CD1c-positive myeloid dendritic cell (primary cell): ENCODE data around the gene GNRHR.
A peak's percentile ranks its signal among the peaks of the same experiment; 100 is the strongest.
"Not testable (repeated sequence)": the region's sequence is repeated elsewhere in the genome, so short reads cannot be mapped to it uniquely, and the experiment has no call there.

Source experiments
- DNase-seq: peaks from one replicate; pipeline ENCODE4 v3.0.0-alpha.2; 2016; ENCODE audit errors: extremely low spot score

Gene GNRHR

DNA sequence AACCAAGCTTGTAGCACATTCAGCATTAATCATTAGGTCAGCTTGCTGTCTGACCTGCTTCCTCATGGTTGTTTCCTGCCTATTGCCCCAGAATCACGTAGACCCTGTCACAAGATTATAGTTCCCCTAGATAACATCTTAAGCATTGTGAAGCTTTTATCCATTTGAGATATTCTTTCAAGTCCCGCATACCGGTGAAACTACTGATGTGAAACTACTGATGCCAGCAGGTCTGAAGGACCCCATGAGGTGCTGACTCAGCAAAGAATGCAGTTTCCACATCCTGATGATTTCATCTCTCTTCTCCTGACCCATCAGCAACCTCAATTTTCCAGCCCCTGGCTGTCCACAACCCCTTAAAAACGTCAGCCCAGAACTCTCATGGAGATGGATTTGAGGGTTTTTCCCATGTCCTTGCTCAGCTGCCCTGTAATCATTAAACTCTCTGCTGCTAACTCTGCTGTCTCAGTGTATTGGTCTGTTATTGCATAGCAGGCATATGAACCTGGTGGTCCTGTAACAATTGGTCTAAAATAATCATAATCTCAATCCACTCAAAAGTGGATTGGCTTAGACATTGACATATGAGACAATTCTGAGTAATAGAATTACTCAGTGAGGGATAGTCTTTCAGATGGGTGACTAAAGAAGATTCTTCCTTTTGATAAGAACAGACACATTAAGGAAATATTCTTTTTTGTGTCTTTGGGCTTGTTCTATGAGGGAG, 26.9 kb downstream of the GNRHR start:
- peak; percentile 9 for DNase-seq

DNA sequence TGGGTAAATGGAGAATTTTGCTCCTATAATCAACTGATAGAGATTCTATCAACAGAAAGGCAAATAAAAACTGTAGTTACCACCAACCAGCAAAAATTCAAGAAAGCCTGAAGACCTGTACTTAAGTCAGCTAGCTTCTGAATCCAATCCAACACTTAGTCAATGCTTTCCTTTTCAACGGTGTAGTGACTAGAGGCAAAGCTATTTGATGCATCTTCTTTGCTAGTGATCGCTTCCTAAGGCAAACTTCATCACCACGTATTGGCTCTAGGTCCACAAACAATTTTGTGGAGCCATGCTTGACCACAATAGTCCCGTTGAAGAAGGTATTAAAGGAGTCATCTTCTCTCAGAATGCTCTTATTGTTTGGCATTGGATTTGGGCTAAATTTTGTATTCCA, 28.2 kb downstream of the GNRHR start:
- DNase-seq, result no peak

DNA sequence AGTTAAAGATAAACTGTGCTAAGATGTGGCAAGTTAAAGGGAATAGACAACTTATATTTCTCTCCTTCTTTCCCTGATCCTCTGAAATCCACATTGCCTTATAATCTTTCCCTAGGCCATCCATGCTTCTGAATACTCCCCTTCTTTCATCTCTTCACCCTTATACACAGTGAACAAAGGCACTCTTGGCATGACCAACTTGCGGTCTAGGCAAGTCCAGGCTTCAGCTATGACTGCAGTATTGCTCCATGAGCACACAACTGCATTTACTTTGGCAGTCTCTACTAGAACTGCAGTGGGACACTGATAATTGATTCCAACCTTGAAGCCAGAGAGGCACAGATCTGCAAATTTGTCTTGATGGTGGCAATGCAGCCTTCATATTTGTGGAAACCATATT, 29.1 kb downstream of the GNRHR start:
- no peak for DNase-seq

DNA sequence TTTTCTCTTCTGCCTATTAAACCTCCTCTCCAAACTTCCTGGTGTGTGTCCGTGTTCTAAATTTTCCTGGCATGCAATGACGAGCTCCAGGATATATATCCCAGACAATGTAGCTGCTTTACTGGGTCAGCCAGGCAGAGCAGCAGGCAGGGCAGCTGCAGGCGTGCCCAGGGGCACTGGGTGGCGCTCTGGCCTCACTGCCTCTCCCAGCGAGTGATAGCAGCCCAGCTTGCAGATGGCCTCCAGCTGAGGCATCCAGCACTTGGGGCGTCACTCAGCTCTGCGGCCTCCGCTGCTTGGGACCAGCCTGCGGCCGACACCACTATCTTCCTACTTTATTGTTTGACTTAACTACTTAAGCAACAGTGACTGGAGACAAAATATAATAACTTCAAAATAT, 30.2 kb downstream of the GNRHR start:
- no peak for DNase-seq

DNA sequence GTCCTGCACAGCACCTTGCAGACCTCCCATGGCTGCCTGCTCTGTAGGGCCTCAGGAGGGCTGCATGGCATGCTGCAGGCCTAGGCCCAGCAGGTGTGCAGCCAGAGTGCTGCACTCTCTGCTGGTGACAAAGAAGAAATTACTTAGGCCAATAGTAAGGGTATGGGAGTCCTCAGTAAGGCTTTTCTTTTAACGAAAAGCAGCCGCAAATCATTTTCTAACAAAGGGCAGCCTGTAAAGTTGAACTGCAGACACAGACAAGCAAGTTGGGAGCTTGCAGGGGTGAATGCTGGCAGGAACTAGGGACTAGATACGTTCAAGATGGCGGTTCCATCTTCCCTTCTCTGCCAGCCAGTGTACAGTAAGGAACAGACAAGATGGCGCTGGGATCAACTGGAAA, 30.8 kb downstream of the GNRHR start:
- no peak for DNase-seq

DNA sequence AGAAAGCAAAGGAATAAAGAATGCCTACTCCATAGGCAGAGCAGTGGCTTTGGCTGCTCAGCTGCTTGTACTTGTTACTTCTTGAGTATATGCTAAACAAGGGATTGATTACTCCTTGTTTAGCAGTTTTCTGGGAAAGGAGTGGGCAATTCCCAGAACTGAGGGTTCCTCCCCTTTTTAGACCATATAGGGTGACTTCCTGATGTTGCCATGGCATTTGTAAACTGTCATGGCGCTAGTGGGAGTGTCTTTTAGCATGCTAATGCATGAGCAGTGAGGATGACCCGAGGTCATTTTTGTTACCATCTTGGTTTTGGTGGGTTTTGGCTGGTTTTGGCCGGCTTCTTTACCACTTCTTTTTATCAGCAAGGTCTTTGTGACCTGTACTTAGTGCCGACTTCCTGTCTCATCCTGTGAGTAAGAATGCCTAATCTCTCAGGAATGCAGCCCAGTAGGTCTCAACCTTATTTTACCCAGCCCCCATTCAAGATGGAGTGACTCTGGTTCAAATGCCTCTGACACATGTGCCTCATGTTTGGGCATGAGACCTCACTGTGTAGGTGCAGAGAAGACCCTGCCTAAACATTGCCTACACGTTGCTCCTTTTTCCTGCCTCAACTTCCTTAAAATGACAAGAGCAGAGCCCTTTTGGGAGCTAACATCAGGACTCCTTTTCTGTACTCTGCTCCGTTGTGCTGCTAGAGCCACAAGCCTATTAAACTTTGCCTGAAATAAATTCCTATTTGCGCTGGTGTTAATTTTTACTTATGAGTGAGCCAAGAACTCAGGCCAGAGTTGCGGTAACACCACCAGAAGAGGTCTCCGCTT, 32.2 kb downstream of the GNRHR start:
- DNase-seq, result no peak

DNA sequence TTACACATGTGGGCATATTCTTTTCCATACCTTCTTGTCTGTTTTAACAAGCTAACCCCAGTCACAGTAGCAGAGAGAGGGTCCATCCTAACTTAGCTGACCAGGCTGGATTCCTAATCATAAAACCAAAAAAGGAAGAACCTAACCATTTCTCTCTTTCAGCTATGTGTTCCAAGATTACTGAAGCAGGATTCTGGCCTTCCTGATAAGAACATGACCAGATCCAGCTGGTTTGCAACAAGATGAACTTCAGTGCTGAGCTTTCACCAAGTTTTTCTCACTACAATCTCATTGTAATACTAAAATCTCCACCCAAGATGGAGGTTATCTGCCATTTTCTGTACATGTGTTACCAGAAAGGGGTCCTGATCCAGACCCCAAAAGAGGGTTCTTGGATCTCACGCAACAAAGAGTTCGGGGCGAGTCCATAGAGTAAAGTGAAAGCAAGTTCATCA, 32.8 kb downstream of the GNRHR start:
- no peak for DNase-seq

DNA sequence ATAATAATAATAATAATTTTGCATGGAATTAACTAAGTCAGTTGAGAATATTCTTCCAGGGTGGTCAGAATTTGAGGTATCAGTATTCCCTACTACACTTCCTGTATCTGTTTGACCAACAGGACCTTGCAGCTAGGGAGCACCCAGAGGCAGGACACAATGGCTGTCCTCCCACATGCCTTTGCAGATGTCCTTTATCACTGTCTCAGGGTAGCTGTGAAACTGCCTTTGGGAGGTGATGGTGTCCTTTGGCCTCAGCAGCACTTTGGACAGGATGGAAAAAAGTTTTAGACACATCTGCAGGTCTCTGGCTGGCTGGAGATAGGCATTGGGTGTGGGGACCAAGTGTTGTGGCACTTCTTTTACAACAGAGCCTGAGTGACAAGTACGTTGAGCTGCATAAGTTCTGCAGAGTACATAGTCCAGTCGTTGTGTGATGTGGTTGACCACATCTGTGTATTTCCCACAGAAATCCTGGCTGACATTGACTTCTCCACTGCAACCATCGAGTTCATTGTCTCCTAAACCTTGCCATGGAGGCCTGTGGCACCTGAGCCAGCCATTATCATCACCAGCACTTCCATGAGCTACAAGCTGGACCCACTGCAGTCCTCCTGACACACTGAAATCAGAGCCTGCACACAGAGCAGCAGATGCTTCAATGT, 34.1 kb downstream of the GNRHR start:
- no peak for DNase-seq

DNA sequence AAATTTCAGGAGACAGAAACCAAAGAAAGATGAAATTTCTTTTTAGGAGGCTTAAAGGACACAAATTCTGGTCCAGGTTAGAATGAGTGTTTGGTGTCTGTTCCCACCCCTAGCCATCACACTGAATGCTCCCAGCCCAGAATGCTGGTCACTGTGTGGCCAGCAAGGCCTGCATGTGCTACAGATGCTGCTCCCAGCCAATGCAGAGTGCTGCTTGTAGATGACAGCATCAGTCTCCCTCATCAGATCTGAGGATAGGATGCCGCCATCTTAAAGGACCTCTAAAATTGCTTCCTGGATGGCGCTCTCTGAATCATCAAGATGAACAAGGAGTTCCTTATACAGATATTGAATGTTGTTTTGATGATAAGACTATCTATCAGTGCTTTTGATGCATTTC, 35.3 kb downstream of the GNRHR start:
- DNase-seq, result no peak

DNA sequence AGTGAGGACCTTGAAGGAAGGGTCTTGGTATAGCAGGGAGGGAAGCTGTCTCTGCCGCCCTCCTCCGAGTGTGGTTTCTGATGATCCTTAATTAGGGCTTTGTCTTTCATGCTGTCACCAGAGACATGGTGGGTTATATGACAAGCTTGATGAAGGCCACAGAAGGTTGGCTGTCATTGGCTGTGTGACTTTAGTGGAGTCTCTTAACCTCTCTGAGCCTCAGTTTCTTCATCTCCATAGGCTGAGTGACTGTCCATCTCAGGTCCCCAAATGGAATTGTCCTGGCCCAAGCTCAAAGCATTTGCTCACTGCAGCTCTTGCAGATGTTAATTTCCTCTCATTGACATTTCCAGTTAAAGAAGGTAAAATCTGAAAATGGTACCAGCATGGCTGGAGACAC, 36.6 kb downstream of the GNRHR start:
- DNase-seq, result no peak

DNA sequence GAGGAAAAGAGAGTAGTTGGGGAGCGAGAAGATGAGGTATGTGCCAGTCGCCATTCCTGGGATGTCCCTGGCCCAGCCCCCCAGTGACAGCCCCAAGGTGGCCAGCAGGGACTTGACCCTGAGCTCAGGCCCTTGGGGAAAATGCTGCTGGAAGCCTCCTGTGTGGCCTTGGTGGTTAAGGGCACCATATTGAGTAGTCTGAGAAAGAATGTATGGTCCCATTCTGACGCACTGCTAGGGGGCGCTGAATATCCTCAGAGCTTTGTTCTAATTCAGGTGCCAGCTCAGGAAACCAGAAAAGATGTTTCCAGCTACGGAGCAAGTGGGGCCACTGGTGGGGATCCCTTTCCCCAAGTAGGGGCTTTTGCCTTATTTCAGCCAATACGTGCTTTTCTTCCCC, 39.2 kb downstream of the GNRHR start:
- no peak for DNase-seq

DNA sequence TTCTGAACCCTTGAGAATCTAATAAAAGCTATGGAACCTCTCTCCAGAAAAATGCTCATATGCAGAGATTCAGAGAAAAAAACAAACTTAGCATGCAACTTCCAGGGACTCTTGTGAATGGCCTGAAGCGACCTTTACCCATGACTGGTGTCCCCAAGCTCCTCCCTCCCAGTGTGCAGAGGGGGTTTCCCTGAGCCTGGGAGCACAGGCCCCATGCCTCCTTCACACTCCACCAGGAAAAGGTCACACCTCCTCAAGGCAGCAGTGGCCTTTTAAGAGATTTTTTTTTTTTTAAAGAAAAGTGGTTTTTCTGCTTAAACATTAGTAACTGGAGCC, 40.0 kb downstream of the GNRHR start:
- no peak for DNase-seq

DNA sequence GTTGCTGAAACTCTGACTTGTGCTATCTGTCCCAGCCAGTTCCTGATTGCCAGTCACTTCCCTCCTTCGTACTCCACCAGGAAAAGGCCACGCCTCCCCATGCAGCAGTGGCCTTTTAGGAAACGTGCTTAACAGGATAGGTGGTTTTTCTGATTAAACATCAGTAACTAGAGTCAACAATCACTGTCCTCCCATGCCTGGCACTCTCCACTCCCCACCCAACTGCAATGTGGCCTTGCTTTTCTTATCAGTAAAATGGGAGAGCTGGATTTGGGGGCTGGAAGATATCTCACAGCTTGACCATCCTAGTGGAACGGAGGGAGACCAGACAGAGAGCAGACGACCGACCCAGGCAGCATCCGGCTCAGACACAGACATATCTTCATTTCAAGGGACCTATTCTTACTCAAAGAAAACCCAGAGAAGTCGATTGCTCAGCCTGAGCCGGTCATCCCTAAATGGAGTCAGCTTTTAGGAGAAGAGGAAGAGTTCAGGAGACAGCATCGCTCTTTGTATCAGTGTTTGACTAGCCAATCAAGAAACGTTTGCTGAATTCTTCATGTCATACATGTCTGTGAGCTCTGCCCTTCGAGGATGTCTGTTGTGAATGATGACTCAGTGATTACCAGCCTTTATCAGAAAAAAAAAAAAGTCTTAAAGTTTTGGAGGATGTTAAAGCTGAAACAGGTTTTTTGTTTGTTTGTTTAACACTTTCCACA, 40.5 kb downstream of the GNRHR start:
- DNase-seq, result no peak

DNA sequence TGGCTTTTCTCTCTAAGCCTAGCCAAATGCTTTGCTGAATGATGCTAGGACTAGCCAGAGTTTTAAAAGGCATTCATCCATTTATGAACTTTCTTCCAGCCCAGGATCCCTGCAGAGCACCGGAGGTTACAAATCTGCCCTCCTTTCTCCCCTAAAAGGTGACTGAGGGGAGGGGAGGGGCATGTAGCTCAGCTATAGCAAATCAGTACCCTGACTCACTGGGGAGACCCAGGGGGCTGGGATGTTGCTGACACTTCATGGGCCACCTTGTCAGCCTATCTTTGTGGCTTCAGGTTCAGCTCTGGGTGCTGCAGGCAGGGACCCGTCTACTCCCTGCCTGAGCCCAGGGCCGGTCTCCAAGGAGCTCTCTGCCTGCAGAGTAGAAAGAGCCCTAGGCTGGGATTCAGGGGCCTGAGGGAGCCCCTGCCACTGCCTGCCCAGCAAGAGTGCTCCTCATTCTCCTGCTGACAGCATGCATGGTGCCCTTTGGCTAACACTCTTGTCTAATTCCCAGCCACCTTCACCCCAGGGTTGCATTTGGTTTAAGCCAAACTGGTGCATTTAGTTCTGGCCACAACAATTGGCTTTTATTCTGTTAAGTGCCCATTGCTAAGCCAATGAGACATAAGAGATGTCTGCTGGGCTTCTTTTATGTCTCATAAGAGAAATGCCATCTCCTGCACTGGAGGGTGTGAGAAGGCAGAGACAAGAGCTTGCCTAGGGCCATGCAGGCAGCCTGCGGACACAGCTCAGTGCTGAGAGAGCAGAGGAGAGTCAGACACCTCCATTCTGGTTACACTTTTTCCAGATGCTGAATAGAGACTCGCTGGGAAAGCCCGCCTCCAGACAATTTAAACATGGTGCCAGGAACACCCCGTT, 41.3 kb downstream of the GNRHR start:
- no peak for DNase-seq

DNA sequence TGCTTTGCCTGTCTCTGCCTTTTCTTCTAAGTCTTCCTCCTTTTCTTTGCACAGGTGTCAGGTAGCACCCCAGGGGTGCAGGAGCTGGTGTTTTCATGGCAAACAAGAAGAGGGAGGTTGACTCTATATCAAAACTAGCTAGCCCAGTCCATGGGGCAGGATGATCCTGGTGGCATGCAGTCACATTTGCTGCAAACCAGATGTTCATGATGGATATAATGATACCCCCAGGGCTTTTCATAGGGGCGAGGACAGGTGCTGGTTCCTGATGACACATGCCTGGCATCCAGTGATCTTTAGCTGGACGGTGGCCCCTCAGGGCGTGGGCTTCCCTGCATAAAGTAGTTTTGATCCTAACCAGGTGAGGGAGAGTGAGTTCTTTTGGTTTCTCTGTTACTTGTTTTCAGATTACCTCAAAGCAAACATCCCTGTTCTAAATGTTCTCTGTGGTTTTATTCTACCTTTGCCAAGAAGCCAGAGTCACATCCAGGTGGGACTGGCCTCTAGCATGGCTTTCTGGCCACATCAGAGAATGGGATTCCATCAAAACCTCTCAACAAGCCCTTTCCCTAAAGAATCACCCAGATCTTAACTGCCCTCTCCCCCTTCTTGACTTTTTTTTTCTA, 42.1 kb downstream of the GNRHR start:
- DNase-seq, result no peak

DNA sequence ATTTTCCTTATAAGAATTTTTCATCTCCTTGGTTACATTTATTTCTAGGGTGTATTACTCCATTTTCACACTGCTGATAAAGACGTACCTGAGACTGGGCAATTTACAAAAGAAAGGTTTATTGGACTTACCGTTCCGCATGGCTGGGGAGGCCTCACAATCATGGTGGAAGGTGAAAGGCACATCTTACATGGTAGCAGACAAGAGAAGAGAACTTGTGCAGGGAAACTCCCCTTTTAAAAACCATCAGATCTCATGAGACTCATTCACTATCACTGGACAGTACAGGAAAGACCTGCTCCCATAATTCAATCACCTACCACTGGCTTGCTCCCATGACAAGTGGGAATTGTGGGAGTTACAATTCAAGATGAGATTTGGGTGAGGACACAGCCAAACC, 47.5 kb downstream of the GNRHR start:
- not testable (repeated sequence) for DNase-seq

DNA sequence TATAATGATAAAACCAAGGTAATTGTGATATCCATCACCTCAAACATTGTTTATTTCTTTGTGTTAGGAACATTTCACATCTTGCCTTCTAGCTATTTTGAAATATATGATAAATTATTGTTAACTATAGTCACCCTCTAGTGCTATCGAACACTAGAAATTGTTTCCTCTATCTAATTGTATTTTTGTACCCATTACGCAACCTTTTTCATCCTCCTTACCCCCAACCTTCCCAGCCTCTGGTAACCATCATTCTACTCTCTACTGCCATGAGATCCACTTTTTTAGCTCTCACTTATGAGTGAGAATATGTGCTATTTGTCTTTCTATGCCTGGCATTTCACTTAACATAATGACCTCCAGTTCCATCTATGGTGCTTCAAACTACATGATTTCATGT, 49.3 kb downstream of the GNRHR start:
- no peak for DNase-seq

DNA sequence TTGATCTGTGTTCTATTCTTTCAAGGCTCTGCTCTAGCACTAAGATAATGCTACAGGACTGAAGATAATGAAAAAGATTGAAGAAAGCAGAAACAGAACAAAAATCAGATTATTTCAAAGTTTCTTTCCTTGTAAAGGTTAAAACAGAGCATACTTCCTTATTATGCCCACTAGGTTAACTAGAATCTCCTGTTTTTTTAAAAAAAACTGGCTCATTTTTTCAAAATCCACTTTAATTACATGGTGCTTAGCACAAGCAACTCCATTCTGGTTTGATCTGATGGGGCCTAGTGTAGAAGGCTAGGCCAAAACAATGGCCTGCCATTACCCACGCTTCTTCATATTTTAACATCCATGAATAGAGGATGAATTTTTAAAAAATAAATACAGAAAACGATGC, 52.0 kb downstream of the GNRHR start:
- DNase-seq, result no peak

DNA sequence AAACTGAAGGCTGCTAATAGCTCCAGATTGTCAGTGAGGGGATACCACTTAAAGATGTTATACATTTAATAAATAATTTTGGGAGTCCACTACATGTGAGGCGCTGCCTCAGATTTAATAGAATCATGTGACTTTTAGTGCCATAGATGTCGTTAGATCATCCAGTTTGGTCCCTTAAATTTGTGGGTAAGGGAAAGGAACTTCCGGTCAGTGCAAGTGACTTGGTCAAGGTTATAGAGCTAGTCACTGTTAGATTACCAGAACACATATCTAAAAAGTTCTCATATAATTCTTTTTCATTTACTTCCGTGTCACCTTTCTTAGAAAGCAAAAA, 52.7 kb downstream of the GNRHR start:
- DNase-seq, result no peak

DNA sequence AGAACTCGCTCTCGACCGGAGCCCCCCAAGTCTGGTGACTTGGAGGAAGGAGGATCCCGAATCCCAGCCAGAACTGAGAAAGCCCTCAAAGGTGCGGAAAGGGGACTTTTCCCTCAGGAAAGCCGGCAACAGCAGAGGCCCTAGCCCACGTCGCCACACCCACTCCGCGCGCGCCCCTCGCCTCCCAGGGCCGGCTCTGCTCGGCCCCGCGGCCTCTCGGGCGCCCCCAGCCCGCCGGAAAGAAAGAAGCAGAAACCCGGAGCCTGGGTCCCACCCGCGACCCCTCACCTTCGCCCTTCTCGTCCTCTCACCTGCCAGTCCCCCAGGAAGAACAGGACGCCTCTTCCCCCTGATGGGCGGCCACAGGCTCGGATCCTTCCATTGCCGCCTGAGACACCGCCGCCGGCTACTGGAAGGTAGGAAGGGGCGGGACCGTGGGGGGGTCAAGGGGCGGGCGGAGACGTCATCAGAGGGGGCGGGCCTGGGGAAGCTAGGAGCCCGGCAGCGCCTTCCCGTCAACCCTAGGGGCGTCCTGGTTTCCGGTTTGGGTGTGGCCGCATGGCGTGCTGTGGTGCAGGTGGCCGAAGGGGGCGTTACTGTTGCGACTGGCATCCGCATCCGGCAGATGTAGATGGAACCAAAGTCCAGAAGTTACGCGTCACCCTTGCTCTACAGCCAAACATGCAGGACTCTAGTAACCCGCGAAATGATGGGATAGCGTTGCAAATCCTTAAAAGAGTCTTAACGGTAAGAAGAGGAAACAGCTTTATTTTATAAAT, 53.3 kb downstream of the GNRHR start, which contains the start of gene UBA6:
TSS of gene UBA6 (minus strand) at position 418 of the 779 bp plus-strand sequence. CDS start at position 382, 36 bp downstream.
- DNase-seq, result peak; percentile 97
